ENCODE measurements around the gene ZGPAT. TPM values are rescaled to one million over a fixed set of nuclear protein-coding genes. Genes with fewer than 3 reads are reported as not detected.

ZGPAT gene
- total RNA-seq, 2 donors from 2014 or later: 32.6 to 41.1 TPM

DNA sequence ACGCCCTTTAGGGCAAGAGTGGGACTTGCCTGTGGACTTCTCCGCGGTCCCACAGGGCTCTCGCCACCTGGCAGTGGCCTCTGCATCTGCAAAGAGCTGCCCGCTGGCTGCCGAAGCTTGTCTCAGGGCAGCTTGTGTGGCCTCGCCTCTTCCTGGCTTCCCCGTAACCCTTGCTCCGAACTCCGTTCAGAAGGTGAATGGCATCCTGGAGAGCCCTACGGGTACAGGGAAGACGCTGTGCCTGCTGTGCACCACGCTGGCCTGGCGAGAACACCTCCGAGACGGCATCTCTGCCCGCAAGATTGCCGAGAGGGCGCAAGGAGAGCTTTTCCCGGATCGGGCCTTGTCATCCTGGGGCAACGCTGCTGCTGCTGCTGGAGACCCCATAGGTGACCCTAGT is 46.7 kb upstream of the ZGPAT start:
- DNase-seq (ENCODE audit: low spot score): no peak
- no peak for ATAC-seq (ENCODE audit: insufficient number of reproducible peaks, low FRiP score, low read depth)
- H3K9me3 ChIP-seq: no peaks in the 10 kb centered on the region
- peaks cover 11 to 22% of the 10 kb centered on the region in 2 donors for H3K4me1 ChIP-seq (ENCODE audit: control insufficient read depth in 1 of 2, low read depth in 2 of 2)
- TF ChIP-seq, protein P1, sequence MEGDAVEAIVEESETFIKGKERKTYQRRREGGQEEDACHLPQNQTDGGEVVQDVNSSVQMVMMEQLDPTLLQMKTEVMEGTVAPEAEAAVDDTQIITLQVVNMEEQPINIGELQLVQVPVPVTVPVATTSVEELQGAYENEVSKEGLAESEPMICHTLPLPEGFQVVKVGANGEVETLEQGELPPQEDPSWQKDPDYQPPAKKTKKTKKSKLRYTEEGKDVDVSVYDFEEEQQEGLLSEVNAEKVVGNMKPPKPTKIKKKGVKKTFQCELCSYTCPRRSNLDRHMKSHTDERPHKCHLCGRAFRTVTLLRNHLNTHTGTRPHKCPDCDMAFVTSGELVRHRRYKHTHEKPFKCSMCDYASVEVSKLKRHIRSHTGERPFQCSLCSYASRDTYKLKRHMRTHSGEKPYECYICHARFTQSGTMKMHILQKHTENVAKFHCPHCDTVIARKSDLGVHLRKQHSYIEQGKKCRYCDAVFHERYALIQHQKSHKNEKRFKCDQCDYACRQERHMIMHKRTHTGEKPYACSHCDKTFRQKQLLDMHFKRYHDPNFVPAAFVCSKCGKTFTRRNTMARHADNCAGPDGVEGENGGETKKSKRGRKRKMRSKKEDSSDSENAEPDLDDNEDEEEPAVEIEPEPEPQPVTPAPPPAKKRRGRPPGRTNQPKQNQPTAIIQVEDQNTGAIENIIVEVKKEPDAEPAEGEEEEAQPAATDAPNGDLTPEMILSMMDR (IDR thresholded peaks at IDR 0.05): no peak
- H3K27me3 ChIP-seq (replicated peaks; ENCODE audit: insufficient read depth): no peaks in the 10 kb centered on the region
- no peak overlapping the region for H3K27ac ChIP-seq
- no peak overlapping the region for H3K4me3 ChIP-seq
- H3K36me3 ChIP-seq: peaks cover 19% of the 10 kb centered on the region

- DNase-seq (ENCODE audit: low spot score): no peak
- H3K9me3 ChIP-seq: no peaks in the 10 kb centered on the region
- no peak overlapping the region for H3K4me3 ChIP-seq
- peaks cover 11 to 17% of the 10 kb centered on the region in 2 donors for H3K4me1 ChIP-seq (ENCODE audit: control insufficient read depth in 1 of 2, low read depth in 2 of 2)
- H3K36me3 ChIP-seq: peaks cover 27% of the 10 kb centered on the region
- H3K27me3 ChIP-seq (replicated peaks; ENCODE audit: insufficient read depth): no peaks in the 10 kb centered on the region
- H3K27ac ChIP-seq: no peak overlapping the region
- ATAC-seq (ENCODE audit: insufficient number of reproducible peaks, low FRiP score, low read depth): no peak
- TF ChIP-seq, protein P1 (IDR thresholded peaks at IDR 0.05): no peak
Measured at GRCh38 chr20:63661959-63662812, 45.7 kb upstream of the ZGPAT start.

DNA sequence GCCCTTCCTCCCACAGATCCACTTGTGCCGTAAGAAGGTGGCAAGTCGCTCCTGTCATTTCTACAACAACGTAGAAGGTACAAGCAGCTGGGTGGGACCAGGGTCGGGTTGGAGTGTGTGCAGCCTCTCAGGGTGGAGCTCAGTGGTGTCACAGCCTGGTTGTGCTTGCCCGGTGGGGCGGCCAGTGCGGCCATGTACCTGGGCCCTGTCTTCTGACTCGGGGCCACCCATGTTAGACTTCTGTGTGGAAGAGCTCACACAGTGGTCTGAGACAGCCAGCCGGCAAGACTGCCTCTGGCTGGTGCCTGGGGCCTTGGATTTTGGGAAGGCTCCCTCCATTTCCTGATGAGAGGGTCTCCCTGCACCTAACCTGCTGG is 45.0 kb upstream of the ZGPAT start:
- H3K4me1 ChIP-seq (ENCODE audit: control insufficient read depth in 1 of 2, low read depth in 2 of 2): peaks cover 7 to 11% of the 10 kb centered on the region in 2 donors
- H3K27me3 ChIP-seq (replicated peaks; ENCODE audit: insufficient read depth): no peaks in the 10 kb centered on the region
- TF ChIP-seq, protein P1 (IDR thresholded peaks at IDR 0.05): no peak
- no peak for DNase-seq (ENCODE audit: low spot score)
- H3K4me3 ChIP-seq: no peak overlapping the region
- no peaks in the 10 kb centered on the region for H3K9me3 ChIP-seq
- H3K36me3 ChIP-seq: peaks cover 32% of the 10 kb centered on the region
- ATAC-seq (ENCODE audit: insufficient number of reproducible peaks, low FRiP score, low read depth): no peak
- H3K27ac ChIP-seq: no peak overlapping the region

- ATAC-seq (ENCODE audit: insufficient number of reproducible peaks, low FRiP score, low read depth) (no peak), DNase-seq (ENCODE audit: low spot score) (no peak)
- TF ChIP-seq, protein P1 (IDR thresholded peaks at IDR 0.05): no peak
- peaks cover 7 to 9% of the 10 kb centered on the region in 2 donors for H3K4me1 ChIP-seq (ENCODE audit: control insufficient read depth in 1 of 2, low read depth in 2 of 2)
- no peak overlapping the region for H3K4me3 ChIP-seq
- H3K27ac ChIP-seq: no peak overlapping the region
- H3K9me3 ChIP-seq: no peaks in the 10 kb centered on the region
- peaks cover 39% of the 10 kb centered on the region for H3K36me3 ChIP-seq
- no peaks in the 10 kb centered on the region for H3K27me3 ChIP-seq (replicated peaks; ENCODE audit: insufficient read depth)
Measured at GRCh38 chr20:63663332-63664066, 44.3 kb upstream of the ZGPAT start.

- H3K4me3 ChIP-seq: no peak overlapping the region
- TF ChIP-seq, protein P1 (IDR thresholded peaks at IDR 0.05): no peak
- H3K27ac ChIP-seq: no peak overlapping the region
- no peaks in the 10 kb centered on the region for H3K9me3 ChIP-seq
- H3K36me3 ChIP-seq: peaks cover 40% of the 10 kb centered on the region
- H3K27me3 ChIP-seq (replicated peaks; ENCODE audit: insufficient read depth): no peaks in the 10 kb centered on the region
- peaks cover 3 to 5% of the 10 kb centered on the region in 2 donors for H3K4me1 ChIP-seq (ENCODE audit: control insufficient read depth in 1 of 2, low read depth in 2 of 2)
- no peak for ATAC-seq (ENCODE audit: insufficient number of reproducible peaks, low FRiP score, low read depth)
- DNase-seq (ENCODE audit: low spot score): no peak
Measured at GRCh38 chr20:63664143-63664851, 43.5 kb upstream of the ZGPAT start.
